Measurements from ENCODE around the gene SEC16B. TPM values are rescaled to one million over a fixed set of nuclear protein-coding genes. Genes with fewer than 3 reads are reported as not detected.

Gene SEC16B
- total RNA-seq, 2 experiments from 2014 or later, result not detected

DNA sequence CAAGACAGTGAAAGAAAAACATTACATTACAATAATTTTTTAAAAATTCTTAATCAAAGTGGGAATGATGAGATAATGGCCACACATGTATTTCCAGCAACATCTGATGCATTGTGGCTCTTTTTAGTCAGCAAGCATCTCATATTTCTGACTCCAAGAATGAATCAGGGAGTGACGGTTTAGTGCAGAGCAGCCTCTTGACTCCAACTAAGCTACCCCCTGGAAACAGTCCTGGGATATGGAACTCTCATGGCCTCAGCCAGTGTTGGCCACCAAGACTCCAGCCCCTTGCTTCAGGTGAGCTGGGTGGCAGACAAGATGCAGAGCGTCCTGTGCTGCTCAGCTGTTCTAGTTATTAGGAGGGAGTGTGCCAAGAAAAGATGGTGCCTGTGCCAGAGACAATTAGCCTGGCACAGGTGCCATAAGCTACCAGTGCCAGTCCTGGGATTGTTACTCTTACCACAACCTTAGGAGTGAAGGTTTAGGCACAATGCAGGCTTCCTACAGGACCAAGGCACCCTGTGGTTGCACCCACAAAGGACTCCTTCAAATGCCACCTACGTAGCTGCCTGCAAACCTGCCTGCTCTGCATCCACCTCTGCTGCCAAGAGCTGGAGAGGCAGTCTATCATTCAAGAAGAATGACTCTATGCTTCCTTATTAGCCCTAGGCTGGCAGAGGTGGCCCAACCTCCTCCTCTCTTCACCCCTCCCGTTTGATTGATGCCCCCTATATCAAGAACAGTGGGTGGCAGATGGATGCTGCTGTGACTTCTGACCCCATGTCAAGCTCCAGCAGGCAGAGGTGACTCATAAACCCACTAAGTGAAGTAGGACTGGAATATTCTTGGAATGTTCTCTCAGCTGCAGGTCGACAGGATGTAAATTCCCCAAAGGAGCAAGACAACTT, 6.0 kb upstream of the SEC16B start:
- no peak overlapping the region for H3K27ac Mint-ChIP-seq
- intact Hi-C loops (cut with DNase I, micrococcal nuclease), result no loop called here
- H3K4me1 Mint-ChIP-seq, result no peaks in the 10 kb centered on the region
- ATAC-seq (no peak), DNase-seq (no peak)
- POLR2A ChIA-PET, result no interaction called here
- H3K4me3 Mint-ChIP-seq, result no peak overlapping the region
- CTCF ChIA-PET, result no interaction called here
- H3K9me3 Mint-ChIP-seq (ENCODE audit: low read depth), result no peaks in the 10 kb centered on the region
- H3K36me3 Mint-ChIP-seq (ENCODE audit: low read depth), result no peaks in the 10 kb centered on the region
- peaks cover 4% of the 10 kb centered on the region for H3K27me3 Mint-ChIP-seq

DNA sequence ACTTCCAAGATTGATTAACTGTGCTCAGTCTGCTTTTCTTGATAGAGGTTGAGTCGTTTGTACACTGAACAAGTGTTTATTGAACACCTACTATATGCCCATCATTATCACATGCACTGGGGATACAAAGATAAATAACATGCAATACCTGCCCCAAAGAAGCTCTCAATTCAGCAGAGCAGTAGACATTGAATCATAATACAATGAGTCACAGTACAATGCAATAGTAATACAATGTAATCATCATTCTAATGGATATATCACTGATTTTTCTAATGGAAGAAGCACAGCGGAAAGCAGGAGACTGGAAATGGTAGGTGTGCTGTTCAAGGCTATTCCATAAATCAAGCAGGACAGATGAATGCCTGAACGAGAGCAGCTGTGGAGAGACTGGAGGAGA, 3.7 kb upstream of the SEC16B start:
- ChIA-PET POLR2A (no interaction called here), CTCF (no interaction called here)
- DNase-seq, result no peak
- Mint-ChIP-seq H3K4me3 (no peak overlapping the region), H3K4me1 (no peaks in the 10 kb centered on the region), H3K27ac (no peak overlapping the region), H3K9me3 (ENCODE audit: low read depth) (no peaks in the 10 kb centered on the region), H3K36me3 (ENCODE audit: low read depth) (no peaks in the 10 kb centered on the region), H3K27me3 (peaks cover 4% of the 10 kb centered on the region)
- intact Hi-C loops (cut with DNase I, micrococcal nuclease), result no loop called here
- ATAC-seq, result no peak

DNA sequence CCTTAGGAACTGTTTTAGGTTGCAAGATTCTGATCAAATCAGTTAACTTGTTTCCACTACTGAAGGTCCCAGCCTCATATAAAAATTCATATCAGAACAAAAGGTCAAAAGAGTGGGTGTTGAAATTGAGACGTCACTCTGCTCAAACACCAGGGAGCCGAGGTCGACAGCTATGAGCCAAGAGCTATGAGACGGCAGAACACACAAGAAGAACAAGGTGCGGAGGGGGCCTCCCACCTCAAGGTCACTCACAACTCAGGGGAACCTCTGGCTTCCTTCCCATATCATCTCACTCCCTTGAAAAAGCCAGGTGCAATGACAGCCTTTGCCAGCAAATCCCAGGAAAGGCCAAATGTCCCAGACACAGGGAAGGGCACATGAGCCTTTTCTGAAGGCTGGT, 749 bp downstream of the SEC16B start:
- no peaks in the 10 kb centered on the region for H3K4me1 Mint-ChIP-seq
- DNase-seq, result no peak
- intact Hi-C loops (cut with DNase I, micrococcal nuclease), result no loop called here
- POLR2A ChIA-PET, result no interaction called here
- ATAC-seq, result no peak
- H3K4me3 Mint-ChIP-seq, result no peak overlapping the region
- H3K27ac Mint-ChIP-seq, result no peak overlapping the region
- H3K36me3 Mint-ChIP-seq (ENCODE audit: low read depth), result no peaks in the 10 kb centered on the region
- no peaks in the 10 kb centered on the region for H3K9me3 Mint-ChIP-seq (ENCODE audit: low read depth)
- CTCF ChIA-PET, result interaction anchor here (0.7 kb wide), 1 partner anchor 75 kb away, joined by 3 read pairs; no protein-coding TSS in a partner anchor
- peaks cover 2% of the 10 kb centered on the region for H3K27me3 Mint-ChIP-seq

DNA sequence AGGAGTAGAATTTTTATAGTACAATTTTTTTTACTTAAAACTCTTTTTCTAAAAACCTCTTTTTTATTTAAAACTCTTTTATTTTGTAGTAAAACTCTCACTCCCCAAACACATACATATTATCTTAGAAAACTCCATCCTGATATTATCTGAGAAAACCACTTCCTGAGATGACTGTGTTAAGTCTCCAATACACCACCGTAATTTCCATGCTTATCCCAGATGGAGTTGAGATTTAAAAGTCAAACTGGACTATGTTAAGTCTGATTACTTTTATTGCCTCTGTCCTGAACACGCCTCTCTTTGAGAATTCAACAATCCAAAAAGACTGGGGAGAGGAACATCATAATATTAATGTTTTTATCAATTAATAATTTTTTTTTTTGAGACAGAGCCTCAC, 3.7 kb downstream of the SEC16B start:
- POLR2A ChIA-PET, result no interaction called here
- intact Hi-C loops (cut with DNase I, micrococcal nuclease), result no loop called here
- DNase-seq, result no peak
- Mint-ChIP-seq H3K27ac (no peak overlapping the region), H3K4me3 (no peak overlapping the region), H3K9me3 (ENCODE audit: low read depth) (no peaks in the 10 kb centered on the region), H3K4me1 (no peaks in the 10 kb centered on the region), H3K36me3 (ENCODE audit: low read depth) (no peaks in the 10 kb centered on the region), H3K27me3 (no peaks in the 10 kb centered on the region)
- no peak for ATAC-seq
- CTCF ChIA-PET, result no interaction called here

DNA sequence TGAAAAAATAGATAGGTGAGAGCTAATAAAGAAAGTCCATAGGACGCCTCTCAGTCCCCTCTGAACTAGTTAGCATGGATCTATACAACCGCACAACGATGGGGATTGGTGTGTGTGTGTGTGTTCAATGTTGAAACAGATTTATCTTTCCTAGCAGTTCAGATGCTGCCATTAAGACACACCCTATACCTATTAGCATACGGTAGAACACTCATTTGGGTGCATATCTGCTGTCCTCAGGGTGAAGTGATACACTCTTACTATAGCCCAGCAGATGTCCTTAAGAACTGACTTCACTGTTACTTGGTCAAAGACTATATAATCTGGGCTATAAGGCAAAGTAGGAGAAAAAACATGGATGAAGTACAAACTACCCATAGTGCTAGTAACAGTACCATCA, 4.6 kb downstream of the SEC16B start:
- POLR2A ChIA-PET, result no interaction called here
- CTCF ChIA-PET, result interaction anchor here (0.6 kb wide), 2 partner anchors 19 to 831 kb away, joined by 3 to 4 read pairs; no protein-coding TSS in a partner anchor
- ATAC-seq, result no peak
- Mint-ChIP-seq H3K27ac (no peak overlapping the region), H3K36me3 (ENCODE audit: low read depth) (no peaks in the 10 kb centered on the region), H3K27me3 (no peaks in the 10 kb centered on the region), H3K4me3 (no peak overlapping the region), H3K4me1 (no peaks in the 10 kb centered on the region), H3K9me3 (ENCODE audit: low read depth) (no peaks in the 10 kb centered on the region)
- intact Hi-C loops (cut with DNase I, micrococcal nuclease), result no loop called here
- no peak for DNase-seq

DNA sequence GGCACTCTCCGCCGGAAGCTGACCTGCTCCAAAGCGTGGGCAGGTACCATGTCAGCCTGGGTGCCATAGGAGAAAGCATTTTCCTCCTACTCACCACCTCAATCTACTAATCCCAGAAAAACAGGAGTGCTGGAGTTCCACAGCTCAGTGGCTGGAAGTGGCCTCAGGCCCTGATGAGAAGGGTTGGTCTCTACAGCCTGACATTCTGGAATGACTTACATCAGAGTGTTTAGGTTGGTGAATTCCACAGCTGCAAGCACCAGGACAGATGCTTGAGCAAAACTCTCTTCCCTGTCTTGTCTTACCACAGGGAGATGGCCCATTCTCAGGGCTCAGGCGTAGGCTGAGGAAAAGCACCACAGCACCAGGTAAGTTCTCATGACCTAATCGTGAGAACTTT, 5.5 kb downstream of the SEC16B start:
- ChIA-PET POLR2A (no interaction called here), CTCF (no interaction called here)
- Mint-ChIP-seq H3K4me1 (no peaks in the 10 kb centered on the region), H3K36me3 (ENCODE audit: low read depth) (no peaks in the 10 kb centered on the region), H3K9me3 (ENCODE audit: low read depth) (no peaks in the 10 kb centered on the region), H3K4me3 (no peak overlapping the region), H3K27ac (no peak overlapping the region), H3K27me3 (no peaks in the 10 kb centered on the region)
- ATAC-seq, result no peak
- intact Hi-C loops (cut with DNase I, micrococcal nuclease), result no loop called here
- DNase-seq, result no peak

DNA sequence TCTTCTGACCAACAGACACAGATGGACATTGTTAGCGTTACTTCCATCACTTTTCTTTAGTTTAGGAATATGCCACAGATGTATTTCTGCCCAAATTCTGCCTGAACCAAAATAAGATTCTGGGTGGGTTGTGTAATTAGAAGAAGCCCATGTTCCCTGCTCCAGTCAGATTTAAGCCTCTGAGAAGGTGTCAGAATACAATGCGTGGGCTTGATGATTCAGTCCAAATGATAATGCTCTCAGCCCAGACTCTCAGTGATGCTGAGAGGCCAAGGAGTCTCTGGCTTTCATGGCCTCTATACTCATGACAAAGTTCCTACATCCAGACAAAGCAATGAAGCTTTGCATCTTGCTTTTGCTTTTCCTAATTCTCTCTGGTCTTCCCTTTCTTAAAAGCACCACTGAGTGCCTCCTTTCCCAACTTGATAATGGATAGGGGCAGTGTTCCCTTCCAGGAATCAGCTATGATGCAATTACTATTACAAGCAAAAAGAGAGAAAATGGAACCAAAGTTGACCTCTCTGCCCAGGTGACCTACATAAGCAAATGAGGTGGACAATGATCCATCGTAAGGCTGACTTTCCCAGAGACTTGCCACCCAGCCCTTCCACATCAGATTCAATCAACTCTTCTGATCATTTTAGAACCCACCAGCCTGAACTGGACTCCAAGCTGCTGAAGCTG, 8.8 kb downstream of the SEC16B start:
- no peak overlapping the region for H3K27ac Mint-ChIP-seq
- ATAC-seq (no peak), DNase-seq (no peak)
- H3K9me3 Mint-ChIP-seq (ENCODE audit: low read depth), result no peaks in the 10 kb centered on the region
- intact Hi-C loops (cut with DNase I, micrococcal nuclease), result no loop called here
- ChIA-PET CTCF (interaction anchor here (0.8 to 1.2 kb wide), 2 partner anchors 8 to 14 kb away, joined by 3 to 5 read pairs; no protein-coding TSS in a partner anchor), POLR2A (no interaction called here)
- no peak overlapping the region for H3K4me3 Mint-ChIP-seq
- H3K27me3 Mint-ChIP-seq, result no peaks in the 10 kb centered on the region
- H3K36me3 Mint-ChIP-seq (ENCODE audit: low read depth), result no peaks in the 10 kb centered on the region
- H3K4me1 Mint-ChIP-seq, result no peaks in the 10 kb centered on the region

DNA sequence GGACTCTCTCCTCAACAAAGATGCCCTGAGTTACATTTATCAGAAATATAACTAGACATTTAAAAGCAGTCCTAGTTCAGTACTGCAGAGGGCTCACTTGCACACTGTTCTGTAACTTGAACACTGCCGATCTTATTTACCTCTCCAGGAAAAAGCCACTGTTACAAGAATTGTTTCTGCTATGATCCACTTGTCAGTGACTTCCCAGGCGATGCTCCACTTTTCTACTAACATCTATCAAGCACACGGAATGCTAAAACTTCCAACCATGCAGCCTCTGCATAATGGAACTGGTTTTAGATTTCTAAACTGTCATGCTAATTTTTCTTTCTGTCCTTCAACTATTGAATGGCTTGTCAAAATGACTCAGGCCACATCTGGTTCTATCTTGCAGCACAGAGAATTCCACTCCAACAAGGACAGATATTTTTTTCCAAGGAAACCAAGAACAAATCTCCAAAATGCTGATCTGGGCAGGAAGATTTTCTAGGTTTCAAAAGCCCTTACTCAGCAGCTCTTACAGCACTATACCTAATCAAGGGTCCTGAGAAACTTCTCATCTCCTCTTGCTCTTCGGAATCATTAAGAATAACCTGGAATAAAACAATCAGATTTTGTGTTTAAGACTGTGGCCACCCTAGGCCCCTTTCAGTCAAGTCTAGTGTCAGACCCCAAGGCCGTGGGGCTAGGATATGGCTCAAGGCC, 9.9 kb downstream of the SEC16B start:
- Mint-ChIP-seq H3K4me3 (no peak overlapping the region), H3K4me1 (no peaks in the 10 kb centered on the region), H3K9me3 (ENCODE audit: low read depth) (no peaks in the 10 kb centered on the region), H3K27ac (no peak overlapping the region), H3K27me3 (no peaks in the 10 kb centered on the region), H3K36me3 (ENCODE audit: low read depth) (no peaks in the 10 kb centered on the region)
- DNase-seq, result no peak
- CTCF ChIA-PET, result no interaction called here
- no peak for ATAC-seq
- POLR2A ChIA-PET, result no interaction called here
- intact Hi-C loops (cut with DNase I, micrococcal nuclease), result no loop called here

DNA sequence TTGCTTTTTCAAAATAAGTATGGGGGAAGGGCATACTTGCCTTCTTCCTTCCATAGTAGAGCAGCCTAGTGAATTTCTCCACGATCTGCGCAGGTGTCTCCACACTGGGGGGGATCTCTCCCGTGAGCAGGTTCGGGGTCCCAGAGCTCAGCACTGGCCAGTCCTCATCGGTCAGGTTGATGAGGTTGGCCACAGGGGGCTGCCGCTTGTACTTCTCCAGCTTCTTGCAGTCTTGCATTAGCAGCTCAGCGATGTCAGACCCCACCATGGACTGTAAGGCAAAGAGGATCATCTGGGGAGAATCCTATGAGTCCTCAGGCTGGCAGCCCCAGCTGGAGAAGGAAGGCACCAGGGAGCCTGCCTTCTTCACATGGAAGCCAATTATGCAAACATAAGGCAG, 11.8 kb downstream of the SEC16B start:
- Mint-ChIP-seq H3K9me3 (ENCODE audit: low read depth) (no peaks in the 10 kb centered on the region), H3K36me3 (ENCODE audit: low read depth) (no peaks in the 10 kb centered on the region), H3K27ac (no peak overlapping the region), H3K4me3 (no peak overlapping the region), H3K4me1 (no peaks in the 10 kb centered on the region), H3K27me3 (no peaks in the 10 kb centered on the region)
- ChIA-PET CTCF (no interaction called here), POLR2A (no interaction called here)
- intact Hi-C loops (cut with DNase I, micrococcal nuclease), result no loop called here
- ATAC-seq (no peak), DNase-seq (no peak)

DNA sequence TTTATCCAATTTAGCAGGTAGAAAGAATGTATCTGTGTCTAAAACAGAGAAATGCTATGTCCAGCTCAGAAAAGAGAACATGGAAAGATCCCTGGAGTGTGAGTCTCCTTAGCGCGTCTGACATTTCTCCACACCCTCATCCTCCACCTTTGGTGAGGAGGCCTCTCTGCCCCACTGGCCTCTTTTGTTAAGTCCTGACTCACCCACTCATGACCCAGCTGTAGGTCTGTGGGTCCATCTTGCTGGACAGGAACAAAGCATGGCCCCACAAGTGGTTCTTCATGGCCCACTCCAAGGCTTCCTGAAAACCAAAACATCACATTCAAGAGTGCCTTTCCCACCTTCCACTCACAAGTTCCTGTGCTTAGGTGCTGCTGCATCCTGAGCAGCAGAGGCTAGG, 15.8 kb downstream of the SEC16B start:
- no peaks in the 10 kb centered on the region for H3K36me3 Mint-ChIP-seq (ENCODE audit: low read depth)
- H3K27ac Mint-ChIP-seq, result no peak overlapping the region
- no peak overlapping the region for H3K4me3 Mint-ChIP-seq
- no peak for ATAC-seq
- no peaks in the 10 kb centered on the region for H3K27me3 Mint-ChIP-seq
- intact Hi-C loops (cut with DNase I, micrococcal nuclease), result no loop called here
- no peak for DNase-seq
- H3K9me3 Mint-ChIP-seq (ENCODE audit: low read depth), result no peaks in the 10 kb centered on the region
- H3K4me1 Mint-ChIP-seq, result no peaks in the 10 kb centered on the region
- CTCF ChIA-PET, result no interaction called here
- POLR2A ChIA-PET, result no interaction called here

DNA sequence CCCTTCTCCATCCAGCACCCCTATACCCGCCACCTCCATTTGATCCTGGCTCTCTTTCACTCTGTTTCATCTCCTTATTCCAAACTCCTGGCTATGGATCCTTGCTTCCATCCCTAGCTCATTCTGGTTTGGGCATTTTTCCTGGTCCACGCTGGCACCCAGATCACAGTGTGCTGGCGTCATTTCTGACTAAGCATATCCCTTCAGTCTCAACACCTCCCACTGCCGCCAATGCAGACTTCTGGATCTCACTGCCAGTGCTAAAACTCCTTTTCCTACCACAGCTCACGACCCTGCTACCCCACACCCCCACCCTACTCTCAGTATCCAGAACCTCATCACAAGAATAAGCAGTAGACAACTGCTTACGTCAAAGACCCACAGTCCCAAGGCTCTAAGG, 16.3 kb downstream of the SEC16B start:
- no peak overlapping the region for H3K4me3 Mint-ChIP-seq
- CTCF ChIA-PET, result interaction anchor here (1.7 kb wide), 1 partner anchor 8 kb away, joined by 3 read pairs; no protein-coding TSS in a partner anchor
- no peaks in the 10 kb centered on the region for H3K27me3 Mint-ChIP-seq
- H3K9me3 Mint-ChIP-seq (ENCODE audit: low read depth), result no peaks in the 10 kb centered on the region
- POLR2A ChIA-PET, result no interaction called here
- intact Hi-C loops (cut with DNase I, micrococcal nuclease), result no loop called here
- H3K36me3 Mint-ChIP-seq (ENCODE audit: low read depth), result no peaks in the 10 kb centered on the region
- ATAC-seq (no peak), DNase-seq (no peak)
- no peaks in the 10 kb centered on the region for H3K4me1 Mint-ChIP-seq
- H3K27ac Mint-ChIP-seq, result no peak overlapping the region

DNA sequence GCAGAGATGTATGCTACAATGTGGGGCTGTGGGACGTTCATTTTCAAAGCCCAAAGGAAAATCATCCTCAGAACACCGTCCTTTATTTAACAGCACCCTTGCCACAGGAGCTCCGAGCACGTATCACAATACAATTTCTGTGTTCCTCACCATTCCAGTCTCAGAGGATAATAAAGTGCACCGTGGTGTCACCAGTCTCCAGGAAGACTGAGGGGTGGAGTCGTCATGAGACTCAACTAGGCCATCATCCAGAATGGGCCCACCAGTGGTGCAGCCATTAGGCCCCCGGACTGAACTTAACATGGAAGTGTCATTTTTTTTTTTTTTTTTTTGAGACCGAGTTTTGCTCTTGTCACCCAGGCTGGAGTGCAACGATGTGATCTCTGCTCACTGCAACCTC, 17.2 kb downstream of the SEC16B start:
- DNase-seq (no peak), ATAC-seq (no peak)
- Mint-ChIP-seq H3K27ac (no peak overlapping the region), H3K36me3 (ENCODE audit: low read depth) (no peaks in the 10 kb centered on the region), H3K27me3 (no peaks in the 10 kb centered on the region), H3K4me1 (no peaks in the 10 kb centered on the region), H3K4me3 (no peak overlapping the region), H3K9me3 (ENCODE audit: low read depth) (no peaks in the 10 kb centered on the region)
- ChIA-PET CTCF (interaction anchor here (1.7 kb wide), 1 partner anchor 9 kb away, joined by 3 read pairs; no protein-coding TSS in a partner anchor), POLR2A (no interaction called here)
- intact Hi-C loops (cut with DNase I, micrococcal nuclease), result no loop called here
